K562 (cell line): ENCODE measurements around the gene TRAPPC2L. TPM values are rescaled to one million over a fixed set of nuclear protein-coding genes. Genes with fewer than 3 reads are reported as not detected.

ENCODE experiments used
- BRF1 ChIP-seq: IDR thresholded peaks from 3 replicates; pipeline ENCODE4 v1.6.1; 2011; ENCODE audit warnings: borderline replicate concordance, mild to moderate bottlenecking; ENCODE audit not compliant: insufficient read length; ENCODE audit errors: extremely low read depth
- HOMEZ ChIP-seq: fragments of 250-450 bp; sonication (Bioruptor Pico); IDR thresholded peaks from 2 replicates; pipeline ENCODE4 v1.4.0; 2020; ENCODE audit warnings: mild to moderate bottlenecking, moderate library complexity
- MYNN ChIP-seq, 2 experiments: sonication (generic); formaldehyde crosslinking in 1 of 2; IDR thresholded peaks; 2 replicates each; pipeline versions ENCODE4 v1.5.0 to v1.6.1; 2016 to 2020; ENCODE audit warnings: antibody characterized with exemption in 1 of 2, missing genetic modification reagents in 1 of 2
- PHF20 ChIP-seq: fragments of 450-650 bp; IDR thresholded peaks from 2 replicates; pipeline ENCODE4 v1.6.1; 2018; ENCODE audit not compliant: partially characterized antibody
- STAG1 ChIP-seq: sonication (generic); formaldehyde crosslinking; IDR thresholded peaks from 2 replicates; pipeline ENCODE4 v1.5.0; 2020; ENCODE audit warnings: missing genetic modification reagents, borderline replicate concordance
- ZNF395 ChIP-seq: fragments of 200-800 bp; sonication (Bioruptor generic); IDR thresholded peaks from 2 replicates; pipeline ENCODE4 v1.6.1; 2017; ENCODE audit warnings: missing genetic modification characterization, missing compliant biosample characterization
- ZNF589 ChIP-seq: fragments of 200-800 bp; sonication (Bioruptor generic); IDR thresholded peaks from 2 replicates; pipeline ENCODE4 v1.6.1; 2016; ENCODE audit warnings: low read depth, missing genetic modification characterization, missing compliant biosample characterization
- polyA plus RNA-seq, 8 experiments: library from polyadenylated mRNA; depleted of rRNA in 4 of 8; stranded (reverse) in 5 of 8; unstranded in 3 of 8; fragments of >200 nt; fragmentation: Nextera tagmentation in 2 of 8; fragmentation: Illumina TruSeq in 1 of 8; extraction: Ambion mirVana in 2 of 8; extraction: Trizol in 1 of 8; gene quantifications; 2 replicates each; pipeline versions ENCODE4 v1.2.1 to v1.2.3, GENCODE V29; 2011 to 2014; ENCODE audit warnings: inconsistent platforms in 1 of 8, missing spikeins in 1 of 8
- total RNA-seq, 7 experiments: library from RNA; depleted of rRNA in 6 of 7; stranded (reverse); fragments of >200 nt in 6 of 7; fragmentation: Illumina TruSeq in 2 of 7; extraction: Trizol in 2 of 7; gene quantifications; 2 replicates each; pipeline versions ENCODE4 v1.2.1 to v1.2.3, GENCODE V29; 2011 to 2021; ENCODE audit warnings: low replicate concordance in 1 of 7
- TF ChIP-seq, protein P1 (sequence below), 2 experiments: fragments of 450-650 bp in 1 of 2; sonication (generic) in 1 of 2; formaldehyde crosslinking in 1 of 2; IDR thresholded peaks; 2 replicates each; pipeline versions ENCODE4 v1.7.1 to v1.9.0; 2016 to 2022; ENCODE audit warnings: inconsistent platforms in 1 of 2, mild to moderate bottlenecking in 1 of 2, missing genetic modification reagents in 1 of 2
- TF ChIP-seq, protein P2 (sequence below): fragments of 450-650 bp; IDR thresholded peaks from 2 replicates; pipeline ENCODE4 v1.6.1; 2016; ENCODE audit warnings: mild to moderate bottlenecking

TRAPPC2L gene
- total and polyA plus RNA-seq, 9 of the 15 experiments (the other 6 are each of a cell fraction or from before 2014, with no cell fraction given) = 60.4 to 398 (median 97.5) TPM

DNA sequence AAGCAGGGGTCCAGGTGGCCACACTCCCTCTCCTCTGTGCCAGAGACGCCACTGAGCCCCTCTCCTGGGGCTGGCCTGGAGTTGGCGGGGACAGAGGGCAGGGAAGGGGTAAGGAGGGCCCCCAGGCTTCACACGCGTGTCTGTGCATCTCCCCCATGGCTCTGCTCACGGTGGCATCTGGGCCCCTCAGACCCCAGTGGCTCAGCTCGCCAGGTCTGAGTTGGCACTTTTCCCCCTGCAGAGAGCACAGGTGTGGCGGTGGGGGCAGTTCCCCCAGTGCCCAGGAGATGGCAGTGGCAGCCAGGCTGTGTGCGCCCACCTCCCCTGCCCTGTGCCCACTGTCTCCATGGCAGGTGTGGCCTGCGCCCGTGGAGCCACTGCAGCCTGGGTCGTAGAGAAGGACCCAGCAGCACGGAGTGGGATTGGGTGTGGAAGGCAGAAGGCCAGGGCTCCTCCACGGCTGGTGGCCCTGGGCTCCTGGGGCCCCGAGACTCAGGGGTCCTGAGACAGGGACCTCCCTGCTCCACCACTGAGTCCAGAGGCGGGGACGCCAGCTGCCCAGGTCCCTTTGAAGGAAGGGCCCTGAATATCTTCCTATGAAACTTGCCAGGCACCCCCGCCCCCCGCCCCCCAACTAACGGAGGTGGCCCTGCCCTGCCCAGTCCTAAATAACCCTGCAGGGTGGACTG, 40.9 kb upstream of the TRAPPC2L start (continued):
- no peak for TF ChIP-seq PHF20
- TF ChIP-seq, protein P1, sequence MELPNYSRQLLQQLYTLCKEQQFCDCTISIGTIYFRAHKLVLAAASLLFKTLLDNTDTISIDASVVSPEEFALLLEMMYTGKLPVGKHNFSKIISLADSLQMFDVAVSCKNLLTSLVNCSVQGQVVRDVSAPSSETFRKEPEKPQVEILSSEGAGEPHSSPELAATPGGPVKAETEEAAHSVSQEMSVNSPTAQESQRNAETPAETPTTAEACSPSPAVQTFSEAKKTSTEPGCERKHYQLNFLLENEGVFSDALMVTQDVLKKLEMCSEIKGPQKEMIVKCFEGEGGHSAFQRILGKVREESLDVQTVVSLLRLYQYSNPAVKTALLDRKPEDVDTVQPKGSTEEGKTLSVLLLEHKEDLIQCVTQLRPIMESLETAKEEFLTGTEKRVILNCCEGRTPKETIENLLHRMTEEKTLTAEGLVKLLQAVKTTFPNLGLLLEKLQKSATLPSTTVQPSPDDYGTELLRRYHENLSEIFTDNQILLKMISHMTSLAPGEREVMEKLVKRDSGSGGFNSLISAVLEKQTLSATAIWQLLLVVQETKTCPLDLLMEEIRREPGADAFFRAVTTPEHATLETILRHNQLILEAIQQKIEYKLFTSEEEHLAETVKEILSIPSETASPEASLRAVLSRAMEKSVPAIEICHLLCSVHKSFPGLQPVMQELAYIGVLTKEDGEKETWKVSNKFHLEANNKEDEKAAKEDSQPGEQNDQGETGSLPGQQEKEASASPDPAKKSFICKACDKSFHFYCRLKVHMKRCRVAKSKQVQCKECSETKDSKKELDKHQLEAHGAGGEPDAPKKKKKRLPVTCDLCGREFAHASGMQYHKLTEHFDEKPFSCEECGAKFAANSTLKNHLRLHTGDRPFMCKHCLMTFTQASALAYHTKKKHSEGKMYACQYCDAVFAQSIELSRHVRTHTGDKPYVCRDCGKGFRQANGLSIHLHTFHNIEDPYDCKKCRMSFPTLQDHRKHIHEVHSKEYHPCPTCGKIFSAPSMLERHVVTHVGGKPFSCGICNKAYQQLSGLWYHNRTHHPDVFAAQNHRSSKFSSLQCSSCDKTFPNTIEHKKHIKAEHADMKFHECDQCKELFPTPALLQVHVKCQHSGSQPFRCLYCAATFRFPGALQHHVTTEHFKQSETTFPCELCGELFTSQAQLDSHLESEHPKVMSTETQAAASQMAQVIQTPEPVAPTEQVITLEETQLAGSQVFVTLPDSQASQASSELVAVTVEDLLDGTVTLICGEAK (IDR thresholded peaks at IDR 0.05) = no peak
- TF ChIP-seq, protein P1 (CRISPR knock-in tag; IDR thresholded peaks at IDR 0.05) = no peak
- TF ChIP-seq, protein P2, sequence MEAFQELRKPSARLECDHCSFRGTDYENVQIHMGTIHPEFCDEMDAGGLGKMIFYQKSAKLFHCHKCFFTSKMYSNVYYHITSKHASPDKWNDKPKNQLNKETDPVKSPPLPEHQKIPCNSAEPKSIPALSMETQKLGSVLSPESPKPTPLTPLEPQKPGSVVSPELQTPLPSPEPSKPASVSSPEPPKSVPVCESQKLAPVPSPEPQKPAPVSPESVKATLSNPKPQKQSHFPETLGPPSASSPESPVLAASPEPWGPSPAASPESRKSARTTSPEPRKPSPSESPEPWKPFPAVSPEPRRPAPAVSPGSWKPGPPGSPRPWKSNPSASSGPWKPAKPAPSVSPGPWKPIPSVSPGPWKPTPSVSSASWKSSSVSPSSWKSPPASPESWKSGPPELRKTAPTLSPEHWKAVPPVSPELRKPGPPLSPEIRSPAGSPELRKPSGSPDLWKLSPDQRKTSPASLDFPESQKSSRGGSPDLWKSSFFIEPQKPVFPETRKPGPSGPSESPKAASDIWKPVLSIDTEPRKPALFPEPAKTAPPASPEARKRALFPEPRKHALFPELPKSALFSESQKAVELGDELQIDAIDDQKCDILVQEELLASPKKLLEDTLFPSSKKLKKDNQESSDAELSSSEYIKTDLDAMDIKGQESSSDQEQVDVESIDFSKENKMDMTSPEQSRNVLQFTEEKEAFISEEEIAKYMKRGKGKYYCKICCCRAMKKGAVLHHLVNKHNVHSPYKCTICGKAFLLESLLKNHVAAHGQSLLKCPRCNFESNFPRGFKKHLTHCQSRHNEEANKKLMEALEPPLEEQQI = no peak
- no peak for TF ChIP-seq BRF1
- TF ChIP-seq STAG1 (CRISPR knock-in tag) = peak; percentile 95
- no peak for TF ChIP-seq ZNF589 (CRISPR knock-in tag)
- TF ChIP-seq MYNN (IDR thresholded peaks at IDR 0.05) = peak; percentile 67
- no peak for TF ChIP-seq MYNN (CRISPR knock-in tag; IDR thresholded peaks at IDR 0.05)
- no peak for TF ChIP-seq HOMEZ
- TF ChIP-seq ZNF395 = no peak
